Gastrocnemius medialis (tissue), 4 donors: ENCODE measurements around the gene CHST3. TPM values are rescaled to one million over a fixed set of nuclear protein-coding genes. Genes with fewer than 3 reads are reported as not detected.

Experiments
- ATAC-seq, 2 donors: fragments of 150-250 bp; one replicate each; pipeline ENCODE4 v1.9.1; 2016
- DNase-seq, 2 donors: peaks; one replicate each; pipeline ENCODE4 v3.0.0-alpha.2; 2019
- H3K27ac ChIP-seq, 4 donors: fragments of 200-600 bp; sonication (generic); 1 replicate in 1 of 4; 2 replicates in 3 of 4; pipeline ENCODE4 v1.5.1; 2016 to 2018; ENCODE audit warnings: mild to moderate bottlenecking in 2 of 4, moderate library complexity in 1 of 4
- H3K27me3 ChIP-seq, 3 donors: fragments of 200-600 bp; sonication (generic) in 2 of 3; 1 replicate in 1 of 3; 2 replicates in 2 of 3; pipeline versions ENCODE4 v1.5.1 to v1.6.0; 2016 to 2019; ENCODE audit warnings: mild to moderate bottlenecking in 1 of 3, moderate library complexity in 1 of 3
- H3K36me3 ChIP-seq, 2 donors: fragments of 200-600 bp; sonication (generic) in 1 of 2; one replicate each; pipeline ENCODE4 v1.5.1; 2017 to 2018
- H3K4me1 ChIP-seq, 2 donors: fragments of 200-600 bp; sonication (generic) in 1 of 2; one replicate each; pipeline ENCODE4 v1.5.1; 2016 to 2017; ENCODE audit warnings: mild to moderate bottlenecking in 2 of 2
- H3K4me3 ChIP-seq, 4 donors: fragments of 200-600 bp; sonication (generic) in 3 of 4; 1 replicate in 1 of 4; 2 replicates in 3 of 4; pipeline ENCODE4 v1.5.1; 2016 to 2019; ENCODE audit warnings: mild to moderate bottlenecking in 2 of 4
- H3K9me3 ChIP-seq, 3 donors: fragments of 200-600 bp; sonication (generic) in 2 of 3; 1 replicate in 1 of 3; 2 replicates in 2 of 3; pipeline ENCODE4 v1.5.1; 2016 to 2019
- POLR2A ChIP-seq, 2 donors: fragments of 450-650 bp; IDR thresholded peaks; one replicate each; pipeline ENCODE4 v1.6.1; 2017; ENCODE audit warnings: antibody characterized with exemption in 2 of 2, mild to moderate bottlenecking in 2 of 2, moderate library complexity in 2 of 2
- in situ Hi-C, 4 donors: fragments of 200-750 bp; cut with MboI; loops; one replicate each; pipeline versions ENCODE4 v1.15.0 to v1.8.0; 2017; ENCODE audit warnings: low sequenced_read_pairs in 4 of 4
- intact Hi-C: fragments of 100-400 bp; cut with DNase I; formaldehyde crosslinking; loops from one replicate; pipeline ENCODE4 v1.15.1; 2023; ENCODE audit warnings: low total_unique reads
- total RNA-seq, 4 donors: library from RNA; depleted of rRNA; stranded (reverse); fragments of >200 nt; gene quantifications; one replicate each; pipeline versions ENCODE4 v1.1.0 to v1.2.3, GENCODE V29; 2016
- TF ChIP-seq, protein P1 (sequence below), 5 experiments: fragments of 450-650 bp in 3 of 5; fragments of 200-600 bp in 2 of 5; sonication (generic) in 2 of 5; IDR thresholded peaks in 4 of 5; conservative IDR thresholded peaks in 1 of 5; 1 replicate in 4 of 5; 2 replicates in 1 of 5; pipeline ENCODE4 v1.5.1; 2016 to 2019; ENCODE audit warnings: antibody characterized with exemption in 5 of 5, mild to moderate bottlenecking in 3 of 5, moderate library complexity in 3 of 5

The CHST3 gene
- total RNA-seq, 4 donors from 2014 or later, result 11.5 to 31.6 (median 16.3) TPM

GRCh38 chr10:72034040-72034499 lies 69.9 kb downstream of the CHST3 start:
- in situ Hi-C loops, result no loop called here
- peak overlapping the region; percentile 57 to 80 (median 74) for H3K27ac ChIP-seq
- ATAC-seq (peak; percentile 18 to 52), DNase-seq (no peak)
- no peaks in the 10 kb centered on the region for H3K9me3 ChIP-seq
- no peaks in the 10 kb centered on the region for H3K27me3 ChIP-seq
- H3K4me1 ChIP-seq, result peaks cover 25 to 39% of the 10 kb centered on the region in 2 donors
- no peak for TF ChIP-seq POLR2A (IDR thresholded peaks at IDR 0.05)
- TF ChIP-seq, protein P1, sequence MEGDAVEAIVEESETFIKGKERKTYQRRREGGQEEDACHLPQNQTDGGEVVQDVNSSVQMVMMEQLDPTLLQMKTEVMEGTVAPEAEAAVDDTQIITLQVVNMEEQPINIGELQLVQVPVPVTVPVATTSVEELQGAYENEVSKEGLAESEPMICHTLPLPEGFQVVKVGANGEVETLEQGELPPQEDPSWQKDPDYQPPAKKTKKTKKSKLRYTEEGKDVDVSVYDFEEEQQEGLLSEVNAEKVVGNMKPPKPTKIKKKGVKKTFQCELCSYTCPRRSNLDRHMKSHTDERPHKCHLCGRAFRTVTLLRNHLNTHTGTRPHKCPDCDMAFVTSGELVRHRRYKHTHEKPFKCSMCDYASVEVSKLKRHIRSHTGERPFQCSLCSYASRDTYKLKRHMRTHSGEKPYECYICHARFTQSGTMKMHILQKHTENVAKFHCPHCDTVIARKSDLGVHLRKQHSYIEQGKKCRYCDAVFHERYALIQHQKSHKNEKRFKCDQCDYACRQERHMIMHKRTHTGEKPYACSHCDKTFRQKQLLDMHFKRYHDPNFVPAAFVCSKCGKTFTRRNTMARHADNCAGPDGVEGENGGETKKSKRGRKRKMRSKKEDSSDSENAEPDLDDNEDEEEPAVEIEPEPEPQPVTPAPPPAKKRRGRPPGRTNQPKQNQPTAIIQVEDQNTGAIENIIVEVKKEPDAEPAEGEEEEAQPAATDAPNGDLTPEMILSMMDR (IDR thresholded peaks at IDR 0.05 in 4 of 5, conservative IDR thresholded peaks at IDR 0.05 in 1 of 5), result no peak
- no peak overlapping the region for H3K4me3 ChIP-seq
- intact Hi-C loops, result no loop called here
- H3K36me3 ChIP-seq, result no peaks in the 10 kb centered on the region

DNA sequence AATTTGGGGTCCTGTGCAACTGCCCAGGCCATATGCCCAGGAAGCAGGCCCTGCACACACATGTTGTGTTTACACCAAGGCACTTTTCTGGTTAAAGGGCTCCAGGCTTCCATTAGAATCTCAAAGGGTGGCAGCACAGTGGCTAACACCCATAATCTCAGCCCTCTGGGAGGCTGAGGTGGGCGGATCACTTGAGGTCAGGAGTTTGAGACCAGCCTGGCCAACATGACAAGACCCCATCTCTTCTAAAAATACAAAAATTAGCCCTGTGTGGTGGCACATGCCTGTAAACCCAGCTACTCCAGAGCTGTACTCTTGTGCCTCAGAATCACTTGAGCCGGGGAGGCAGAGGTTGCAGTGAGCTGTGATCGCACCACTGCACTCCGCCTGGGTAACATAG lies 70.6 kb downstream of the CHST3 start:
- Histone ChIP-seq H3K9me3 (no peaks in the 10 kb centered on the region), H3K27me3 (no peaks in the 10 kb centered on the region), H3K36me3 (no peaks in the 10 kb centered on the region), H3K4me1 (peaks cover 25 to 36% of the 10 kb centered on the region in 2 donors), H3K4me3 (no peak overlapping the region), H3K27ac (peak overlapping the region; percentile 57 to 80 (median 74))
- ATAC-seq (no peak), DNase-seq (no peak)
- intact Hi-C loops (no loop called here), in situ Hi-C loops (no loop called here)
- no peak for TF ChIP-seq POLR2A (IDR thresholded peaks at IDR 0.05)
- TF ChIP-seq, protein P1 (IDR thresholded peaks at IDR 0.05 in 4 of 5, conservative IDR thresholded peaks at IDR 0.05 in 1 of 5), result no peak

- H3K27me3 ChIP-seq, result no peaks in the 10 kb centered on the region
- no peaks in the 10 kb centered on the region for H3K36me3 ChIP-seq
- ATAC-seq (no peak), DNase-seq (no peak)
- in situ Hi-C loops, result no loop called here
- no peaks in the 10 kb centered on the region for H3K9me3 ChIP-seq
- H3K27ac ChIP-seq, result peak overlapping the region in 2 of 4 donors; percentile 76 to 80
- peaks cover 24 to 30% of the 10 kb centered on the region in 2 donors for H3K4me1 ChIP-seq
- no peak for TF ChIP-seq POLR2A (IDR thresholded peaks at IDR 0.05)
- TF ChIP-seq, protein P1 (IDR thresholded peaks at IDR 0.05 in 4 of 5, conservative IDR thresholded peaks at IDR 0.05 in 1 of 5), result no peak
- intact Hi-C loops, result no loop called here
- no peak overlapping the region for H3K4me3 ChIP-seq
Observed at GRCh38 chr10:72035252-72035887, 71.2 kb downstream of the CHST3 start.

GRCh38 chr10:72037266-72037665 lies 73.1 kb downstream of the CHST3 start:
- in situ Hi-C loops, result no loop called here
- Histone ChIP-seq H3K4me1 (peaks cover 13 to 19% of the 10 kb centered on the region in 2 donors), H3K27ac (no peak overlapping the region), H3K27me3 (no peaks in the 10 kb centered on the region), H3K9me3 (no peaks in the 10 kb centered on the region), H3K36me3 (no peaks in the 10 kb centered on the region), H3K4me3 (no peak overlapping the region)
- no peak for TF ChIP-seq POLR2A (IDR thresholded peaks at IDR 0.05)
- TF ChIP-seq, protein P1 (IDR thresholded peaks at IDR 0.05 in 4 of 5, conservative IDR thresholded peaks at IDR 0.05 in 1 of 5), result no peak
- DNase-seq (no peak), ATAC-seq (no peak)
- intact Hi-C loops, result no loop called here
